Measurements from ENCODE around the gene COX4I1.
"Not testable (repeated sequence)": the region's sequence is repeated elsewhere in the genome, so short reads cannot be mapped to it uniquely, and the experiment has no call there.

The COX4I1 gene

DNA sequence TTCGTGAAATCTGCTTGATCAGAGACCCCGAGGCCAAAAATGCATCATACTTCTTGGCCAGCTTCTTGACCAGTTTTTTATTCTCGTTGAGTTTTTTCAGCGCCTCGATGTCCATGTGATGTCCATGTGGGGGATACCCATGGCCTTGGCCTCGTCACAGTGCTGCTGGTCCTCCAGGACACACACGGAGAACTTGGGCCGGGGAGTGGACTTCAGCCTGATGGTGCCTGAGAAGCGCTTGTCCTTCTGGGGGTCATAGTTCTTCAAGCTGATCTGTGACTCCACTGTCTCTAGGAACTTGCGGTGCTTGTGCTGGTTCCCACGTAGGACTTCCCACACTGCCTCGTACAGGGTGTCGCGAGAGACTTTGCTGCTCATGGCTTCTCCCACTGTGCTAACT lies 16.7 kb downstream of the COX4I1 start:
- Histone ChIP-seq H3K27me3 (ENCODE audit: low read depth, low read length) (no peaks in the 10 kb centered on the region), H3K27ac (ENCODE audit: low read length) (no peak overlapping the region), H3K4me1 (ENCODE audit: control insufficient read depth in 1 of 2, insufficient read depth in 2 of 2, low read length in 2 of 2) (peaks cover 0 to 3% of the 10 kb centered on the region in 2 donors), H3K9me3 (ENCODE audit: control insufficient read depth in 1 of 2, low read length in 2 of 2) (no peaks in the 10 kb centered on the region), H3K4me3 (ENCODE audit: low read depth in 1 of 2, low read length in 2 of 2) (no peak overlapping the region), H3K36me3 (ENCODE audit: control insufficient read depth in 1 of 2, insufficient read depth in 2 of 2, low read length in 2 of 2) (no peaks in the 10 kb centered on the region)

DNA sequence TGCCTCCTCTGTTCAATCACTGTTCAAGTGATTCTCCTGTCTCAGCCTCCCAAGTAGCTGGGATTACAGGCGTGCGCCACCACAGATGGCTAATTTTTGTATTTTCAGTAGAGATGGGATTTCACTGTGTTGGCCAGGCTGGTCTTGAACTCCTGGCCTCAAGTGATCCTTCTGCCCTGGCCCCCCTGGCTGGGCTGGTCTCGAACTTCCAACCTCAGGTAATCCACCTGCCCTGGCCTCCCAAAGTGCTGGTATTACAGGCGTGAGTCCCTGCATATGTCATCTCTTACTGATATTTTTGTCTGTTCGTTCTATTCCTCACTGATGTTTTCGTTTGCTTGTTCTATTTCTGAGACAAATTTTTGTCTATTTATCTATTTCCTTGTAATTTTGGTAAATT lies 17.7 kb downstream of the COX4I1 start:
- not testable (repeated sequence) for H3K27ac ChIP-seq (ENCODE audit: low read length); H3K4me1 ChIP-seq (ENCODE audit: control insufficient read depth in 1 of 2, insufficient read depth in 2 of 2, low read length in 2 of 2); H3K4me3 ChIP-seq (ENCODE audit: low read depth in 1 of 2, low read length in 2 of 2); H3K27me3 ChIP-seq (ENCODE audit: low read depth, low read length); H3K36me3 ChIP-seq (ENCODE audit: control insufficient read depth in 1 of 2, insufficient read depth in 2 of 2, low read length in 2 of 2); H3K9me3 ChIP-seq (ENCODE audit: control insufficient read depth in 1 of 2, low read length in 2 of 2)

DNA sequence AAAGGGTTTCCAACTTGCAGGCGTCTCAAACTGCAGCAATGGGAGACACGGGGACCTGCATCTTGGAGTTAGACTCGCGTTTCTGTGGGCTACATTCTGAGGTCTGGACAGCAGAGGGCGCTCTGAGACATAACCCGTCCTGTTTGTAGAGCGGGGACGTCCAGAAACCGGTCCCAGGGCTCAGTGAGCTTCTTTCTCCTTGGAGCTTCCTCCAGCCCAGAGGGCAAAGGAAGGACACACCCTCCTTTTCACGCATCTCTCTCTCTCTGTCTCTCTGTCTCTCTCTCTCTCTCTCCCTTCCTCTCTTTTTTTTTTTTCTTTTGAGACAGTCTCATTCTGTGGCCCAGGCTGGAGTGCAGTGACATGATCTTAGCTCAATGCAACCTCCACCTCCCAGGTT lies 19.8 kb downstream of the COX4I1 start:
- no peak overlapping the region for H3K27ac ChIP-seq (ENCODE audit: low read length)
- H3K9me3 ChIP-seq (ENCODE audit: control insufficient read depth in 1 of 2, low read length in 2 of 2) = no peaks in the 10 kb centered on the region

DNA sequence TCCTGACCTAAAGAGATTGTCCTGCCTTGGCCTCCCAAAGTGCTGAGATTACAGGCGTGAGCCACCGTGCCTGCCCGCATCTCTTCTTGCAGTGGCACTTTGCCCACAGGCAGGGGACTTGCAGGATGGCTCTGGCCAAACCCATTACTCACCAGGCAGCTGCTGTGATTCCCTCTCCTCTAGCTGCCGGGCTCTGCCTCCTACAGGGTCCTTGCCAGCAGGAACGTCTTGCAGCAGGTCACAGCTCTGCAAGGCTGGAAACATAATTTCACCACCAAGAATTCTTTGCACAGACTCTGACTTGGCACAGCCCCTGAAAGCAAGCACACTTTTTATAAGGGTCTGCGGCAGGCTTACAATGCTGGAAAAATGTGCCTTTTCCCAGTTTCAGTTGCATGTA lies 20.3 kb downstream of the COX4I1 start:
- Histone ChIP-seq H3K27ac (ENCODE audit: low read length) (no peak overlapping the region), H3K27me3 (ENCODE audit: low read depth, low read length) (no peaks in the 10 kb centered on the region), H3K36me3 (ENCODE audit: control insufficient read depth in 1 of 2, insufficient read depth in 2 of 2, low read length in 2 of 2) (no peaks in the 10 kb centered on the region), H3K4me3 (ENCODE audit: low read depth in 1 of 2, low read length in 2 of 2) (no peak overlapping the region), H3K4me1 (ENCODE audit: control insufficient read depth in 1 of 2, insufficient read depth in 2 of 2, low read length in 2 of 2) (peaks cover 0 to 8% of the 10 kb centered on the region in 2 donors), H3K9me3 (ENCODE audit: control insufficient read depth in 1 of 2, low read length in 2 of 2) (no peaks in the 10 kb centered on the region)

More for the DNA sequence above, 19.8 kb downstream of the COX4I1 start:
- Histone ChIP-seq H3K4me3 (ENCODE audit: low read depth in 1 of 2, low read length in 2 of 2) (no peak overlapping the region), H3K27me3 (ENCODE audit: low read depth, low read length) (no peaks in the 10 kb centered on the region), H3K4me1 (ENCODE audit: control insufficient read depth in 1 of 2, insufficient read depth in 2 of 2, low read length in 2 of 2) (peaks cover 0 to 8% of the 10 kb centered on the region in 2 donors), H3K36me3 (ENCODE audit: control insufficient read depth in 1 of 2, insufficient read depth in 2 of 2, low read length in 2 of 2) (no peaks in the 10 kb centered on the region)

DNA sequence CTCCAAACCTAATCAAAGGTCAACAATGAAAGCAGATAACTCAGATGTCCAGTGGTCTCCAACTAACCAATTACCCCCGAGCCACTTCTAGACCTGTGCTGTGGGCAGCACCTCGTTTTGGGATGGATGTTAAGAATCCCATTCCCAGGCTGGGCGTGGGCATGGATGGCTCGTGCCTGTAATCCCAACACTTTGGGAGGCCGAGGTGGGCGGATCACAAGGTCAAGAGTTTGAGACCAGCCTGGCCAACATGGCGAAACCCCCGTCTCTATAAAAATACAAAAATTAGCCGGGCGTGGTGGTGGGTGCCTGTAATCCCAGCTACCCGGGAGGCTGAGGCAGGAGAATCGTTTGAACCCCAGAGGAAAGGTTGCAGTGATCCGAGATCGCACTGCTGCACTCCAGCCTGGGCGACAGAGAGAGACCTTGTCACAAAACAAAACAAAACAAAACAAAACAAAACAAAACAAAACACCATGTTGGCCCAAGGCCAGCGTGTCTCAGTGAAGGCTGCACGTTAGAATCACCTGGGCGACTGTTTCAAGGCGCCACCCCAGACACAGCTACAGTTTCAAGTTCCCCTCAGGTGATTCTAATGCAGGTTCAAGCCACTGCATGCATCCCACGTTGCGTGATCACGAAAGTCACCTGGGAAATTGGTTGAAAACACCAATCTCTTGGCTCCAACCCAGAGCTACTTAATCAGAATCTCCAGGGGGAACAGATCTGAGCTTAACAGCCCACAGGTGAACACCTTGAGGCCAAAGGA lies 21.3 kb downstream of the COX4I1 start:
- no peaks in the 10 kb centered on the region for H3K9me3 ChIP-seq (ENCODE audit: control insufficient read depth in 1 of 2, low read length in 2 of 2)
- no peak overlapping the region for H3K27ac ChIP-seq (ENCODE audit: low read length)
- H3K36me3 ChIP-seq (ENCODE audit: control insufficient read depth in 1 of 2, insufficient read depth in 2 of 2, low read length in 2 of 2) = no peaks in the 10 kb centered on the region
- no peak overlapping the region for H3K4me3 ChIP-seq (ENCODE audit: low read depth in 1 of 2, low read length in 2 of 2)
- peaks cover 0 to 8% of the 10 kb centered on the region in 2 donors for H3K4me1 ChIP-seq (ENCODE audit: control insufficient read depth in 1 of 2, insufficient read depth in 2 of 2, low read length in 2 of 2)
- H3K27me3 ChIP-seq (ENCODE audit: low read depth, low read length) = no peaks in the 10 kb centered on the region

DNA sequence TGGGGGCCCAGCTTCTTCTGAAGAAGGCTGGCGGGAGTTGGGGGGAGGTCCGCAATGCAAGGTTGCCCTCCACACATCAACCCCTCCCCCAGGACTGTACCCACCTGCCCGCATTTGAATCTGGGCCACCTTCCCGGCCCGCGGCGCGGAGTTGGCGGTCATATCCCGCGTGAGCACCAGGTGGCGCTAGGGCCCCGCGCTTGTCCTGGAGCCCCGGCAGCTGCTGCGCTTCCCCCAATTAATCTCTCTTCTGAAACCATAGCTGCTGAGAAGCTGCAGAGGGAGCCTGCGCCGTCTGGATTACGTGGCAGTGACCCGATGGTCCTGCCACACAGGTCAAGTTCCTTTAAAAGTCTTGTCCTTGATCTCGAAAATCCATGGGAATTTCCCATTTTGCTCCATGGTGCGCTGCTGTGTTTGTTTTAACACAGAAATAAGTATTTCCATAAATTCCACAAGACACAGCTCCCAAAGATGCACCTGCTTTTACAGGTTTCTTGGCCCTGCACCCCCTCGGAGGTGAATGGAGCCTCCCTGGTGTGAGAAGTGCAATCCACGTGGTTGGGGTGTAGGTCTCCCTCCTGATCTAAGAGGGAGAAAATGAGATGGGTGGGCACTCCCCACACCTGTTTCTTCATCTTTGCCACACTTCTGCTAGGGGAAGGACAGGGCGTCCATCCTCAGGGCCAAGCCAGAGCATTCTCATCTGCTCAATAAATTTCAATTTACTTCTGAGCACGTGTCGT lies 22.1 kb downstream of the COX4I1 start:
- Histone ChIP-seq H3K9me3 (ENCODE audit: control insufficient read depth in 1 of 2, low read length in 2 of 2) (no peaks in the 10 kb centered on the region), H3K4me1 (ENCODE audit: control insufficient read depth in 1 of 2, insufficient read depth in 2 of 2, low read length in 2 of 2) (peaks cover 0 to 8% of the 10 kb centered on the region in 2 donors), H3K27ac (ENCODE audit: low read length) (no peak overlapping the region), H3K4me3 (ENCODE audit: low read depth in 1 of 2, low read length in 2 of 2) (no peak overlapping the region), H3K27me3 (ENCODE audit: low read depth, low read length) (no peaks in the 10 kb centered on the region), H3K36me3 (ENCODE audit: control insufficient read depth in 1 of 2, insufficient read depth in 2 of 2, low read length in 2 of 2) (no peaks in the 10 kb centered on the region)

DNA sequence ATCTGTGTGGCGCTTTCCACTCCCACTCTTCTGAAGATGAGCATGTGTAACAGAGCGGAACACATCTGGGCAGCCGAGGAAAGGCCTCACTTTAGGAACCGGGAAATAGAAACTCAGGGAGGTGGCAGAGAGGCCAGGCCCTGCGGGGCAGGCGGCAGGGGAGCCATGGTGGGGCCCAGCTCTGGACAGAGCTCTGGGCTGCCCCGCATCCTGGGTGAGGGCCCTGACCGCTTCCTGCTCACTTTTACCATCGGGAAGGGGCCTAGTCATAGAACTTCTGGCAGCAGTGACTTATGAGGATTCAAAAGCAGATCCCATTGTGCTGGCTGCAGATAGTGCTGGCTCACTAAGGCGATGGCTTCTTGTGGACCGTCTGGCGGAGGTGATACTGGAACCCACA lies 22.6 kb downstream of the COX4I1 start:
- no peak overlapping the region for H3K4me3 ChIP-seq (ENCODE audit: low read depth in 1 of 2, low read length in 2 of 2)
- H3K36me3 ChIP-seq (ENCODE audit: control insufficient read depth in 1 of 2, insufficient read depth in 2 of 2, low read length in 2 of 2) = no peaks in the 10 kb centered on the region
- H3K4me1 ChIP-seq (ENCODE audit: control insufficient read depth in 1 of 2, insufficient read depth in 2 of 2, low read length in 2 of 2) = peaks cover 0 to 8% of the 10 kb centered on the region in 2 donors
- H3K9me3 ChIP-seq (ENCODE audit: control insufficient read depth in 1 of 2, low read length in 2 of 2) = no peaks in the 10 kb centered on the region
- no peaks in the 10 kb centered on the region for H3K27me3 ChIP-seq (ENCODE audit: low read depth, low read length)
- H3K27ac ChIP-seq (ENCODE audit: low read length) = no peak overlapping the region

DNA sequence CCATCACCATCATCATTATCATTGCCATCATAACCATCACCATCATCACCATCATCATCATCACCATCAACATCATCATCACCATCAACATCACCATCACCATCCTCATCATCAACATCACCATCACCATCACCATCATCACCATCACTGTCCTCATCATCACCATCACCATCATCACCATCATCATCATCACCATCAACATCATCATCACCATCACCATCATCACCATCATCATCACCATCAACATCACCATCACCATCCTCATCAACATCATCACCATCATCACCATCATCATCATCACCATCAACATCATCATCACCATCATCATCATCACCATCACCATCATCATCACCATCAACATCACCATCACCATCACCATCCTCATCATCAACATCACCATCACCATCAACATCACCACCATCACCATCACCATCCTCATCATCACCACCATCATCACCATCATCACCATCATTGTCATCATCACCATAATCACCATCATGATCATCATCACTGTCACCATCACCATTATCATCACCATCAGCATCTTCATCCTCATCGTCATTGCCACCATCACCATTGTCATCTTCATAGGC lies 23.9 kb downstream of the COX4I1 start:
- Histone ChIP-seq H3K9me3 (ENCODE audit: control insufficient read depth in 1 of 2, low read length in 2 of 2) (no peaks in the 10 kb centered on the region), H3K36me3 (ENCODE audit: control insufficient read depth in 1 of 2, insufficient read depth in 2 of 2, low read length in 2 of 2) (no peaks in the 10 kb centered on the region), H3K27ac (ENCODE audit: low read length) (no peak overlapping the region), H3K27me3 (ENCODE audit: low read depth, low read length) (no peaks in the 10 kb centered on the region), H3K4me3 (ENCODE audit: low read depth in 1 of 2, low read length in 2 of 2) (no peak overlapping the region), H3K4me1 (ENCODE audit: control insufficient read depth in 1 of 2, insufficient read depth in 2 of 2, low read length in 2 of 2) (peaks cover 0 to 17% of the 10 kb centered on the region in 2 donors)

DNA sequence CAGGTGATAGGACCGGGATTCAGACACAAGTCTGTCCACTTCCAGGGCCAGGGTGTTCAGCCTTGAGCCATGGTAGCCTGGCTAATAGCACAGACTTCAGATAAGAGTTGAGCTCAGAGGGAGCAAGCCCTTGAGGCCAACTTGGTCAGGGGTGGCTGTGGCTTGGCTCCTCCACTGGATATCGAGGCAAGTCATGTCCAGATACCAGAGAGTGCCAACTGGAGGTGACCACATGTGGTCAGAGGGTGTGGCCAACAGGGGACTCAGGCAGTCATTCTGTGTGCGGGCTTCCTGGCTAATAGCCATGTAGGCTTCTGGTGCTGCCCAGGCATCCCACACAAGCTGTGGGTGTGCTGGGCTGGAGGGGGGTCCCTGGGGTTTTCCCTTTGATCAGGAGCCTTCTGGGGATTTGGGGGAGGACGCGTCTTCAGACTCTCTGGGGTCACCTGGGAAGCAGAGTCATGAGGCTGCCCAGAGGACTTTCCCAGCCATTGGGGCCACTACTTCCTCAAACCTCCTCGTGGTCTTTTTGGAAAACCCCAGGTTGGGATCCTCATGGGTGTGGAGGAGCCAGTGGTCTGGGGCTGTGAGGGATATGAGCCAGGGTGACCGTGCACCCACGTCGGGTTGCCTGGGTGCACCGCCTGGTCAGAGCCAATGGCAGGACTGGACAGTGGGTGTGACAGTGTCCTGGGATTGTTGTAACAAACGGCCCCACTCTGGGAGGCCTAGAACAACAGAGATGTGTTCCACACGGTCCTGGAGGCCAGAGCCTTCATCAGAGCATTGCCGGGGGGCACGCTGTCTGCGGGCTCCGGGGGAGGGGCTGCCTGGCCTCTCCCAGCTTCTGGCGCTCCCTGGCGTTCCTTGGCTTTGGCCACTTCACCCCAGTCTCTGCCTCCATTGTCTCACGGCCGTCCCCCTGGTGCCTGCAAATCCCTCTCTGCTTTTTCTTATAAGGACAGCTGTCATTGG lies 25.0 kb downstream of the COX4I1 start:
- Histone ChIP-seq H3K9me3 (ENCODE audit: control insufficient read depth in 1 of 2, low read length in 2 of 2) (no peaks in the 10 kb centered on the region), H3K36me3 (ENCODE audit: control insufficient read depth in 1 of 2, insufficient read depth in 2 of 2, low read length in 2 of 2) (no peaks in the 10 kb centered on the region), H3K27ac (ENCODE audit: low read length) (no peak overlapping the region), H3K4me3 (ENCODE audit: low read depth in 1 of 2, low read length in 2 of 2) (no peak overlapping the region), H3K4me1 (ENCODE audit: control insufficient read depth in 1 of 2, insufficient read depth in 2 of 2, low read length in 2 of 2) (peaks cover 0 to 14% of the 10 kb centered on the region in 2 donors), H3K27me3 (ENCODE audit: low read depth, low read length) (no peaks in the 10 kb centered on the region)

DNA sequence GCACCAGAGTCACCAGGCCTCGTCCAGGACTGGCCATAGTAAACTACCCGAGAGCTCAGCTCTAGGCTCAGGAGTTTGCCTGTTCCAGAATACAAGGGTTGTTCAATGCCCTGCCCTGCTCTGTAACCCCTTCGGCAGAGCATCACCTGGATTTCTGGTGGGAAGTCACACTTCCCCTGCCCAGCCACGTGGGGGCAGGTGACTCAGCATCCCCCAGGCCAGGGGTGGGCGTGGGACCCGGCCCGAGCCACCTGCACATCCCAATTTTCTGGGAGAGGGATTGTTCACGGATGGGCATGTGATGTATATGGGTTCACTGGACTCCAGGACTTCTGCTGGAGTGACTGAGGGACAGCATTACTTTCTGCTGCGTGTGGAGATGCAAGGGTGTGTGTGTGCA lies 25.8 kb downstream of the COX4I1 start:
- H3K27ac ChIP-seq (ENCODE audit: low read length) = no peak overlapping the region
- H3K36me3 ChIP-seq (ENCODE audit: control insufficient read depth in 1 of 2, insufficient read depth in 2 of 2, low read length in 2 of 2) = no peaks in the 10 kb centered on the region
- no peak overlapping the region for H3K4me3 ChIP-seq (ENCODE audit: low read depth in 1 of 2, low read length in 2 of 2)
- H3K4me1 ChIP-seq (ENCODE audit: control insufficient read depth in 1 of 2, insufficient read depth in 2 of 2, low read length in 2 of 2) = peaks cover 0 to 13% of the 10 kb centered on the region in 2 donors
- no peaks in the 10 kb centered on the region for H3K9me3 ChIP-seq (ENCODE audit: control insufficient read depth in 1 of 2, low read length in 2 of 2)
- no peaks in the 10 kb centered on the region for H3K27me3 ChIP-seq (ENCODE audit: low read depth, low read length)
